NT2/D1 (cell line): ENCODE results near the gene CRACR2A.

Experiments
- SUZ12 ChIP-seq: IDR thresholded peaks from 2 replicates; pipeline ENCODE4 v1.6.1; 2011; ENCODE audit not compliant: insufficient read length, insufficient read depth; ENCODE audit errors: extremely low read depth
- YY1 ChIP-seq: IDR thresholded peaks from 2 replicates; pipeline ENCODE4 v1.6.1; 2011; ENCODE audit not compliant: insufficient read length, insufficient read depth

DNA sequence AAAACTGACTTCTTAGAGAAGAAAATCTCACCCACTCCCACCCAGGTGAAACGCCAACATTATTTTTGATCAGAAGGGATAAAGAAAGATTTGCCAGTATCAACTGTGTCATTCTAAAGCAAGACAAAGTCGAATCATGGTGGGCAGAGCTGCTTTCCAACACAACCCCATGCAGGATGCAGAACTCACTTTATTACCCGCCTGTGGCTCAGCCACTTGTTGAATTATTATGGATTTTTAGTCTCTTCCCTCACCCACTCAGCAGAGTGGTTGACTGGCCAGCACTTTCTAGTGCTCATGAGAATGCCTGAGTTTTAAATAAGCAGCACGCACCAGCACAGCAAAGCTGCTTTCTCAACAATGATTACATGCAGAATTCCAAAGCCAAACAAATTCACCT is 32.1 kb downstream of the CRACR2A start:
- TF ChIP-seq YY1 (no peak), SUZ12 (no peak)
